SH-SY5Y (cell line): ENCODE results near the gene SLC35G2.

Experiments
- GATA2 ChIP-seq: IDR thresholded peaks from 2 replicates; pipeline ENCODE4 v1.6.1; 2011; ENCODE audit warnings: mild to moderate bottlenecking, low read depth, low read length
- GATA3 ChIP-seq: IDR thresholded peaks from 2 replicates; pipeline ENCODE4 v1.6.1; 2011; ENCODE audit warnings: low read depth, mild to moderate bottlenecking, low read length, moderate library complexity

Gene SLC35G2

DNA sequence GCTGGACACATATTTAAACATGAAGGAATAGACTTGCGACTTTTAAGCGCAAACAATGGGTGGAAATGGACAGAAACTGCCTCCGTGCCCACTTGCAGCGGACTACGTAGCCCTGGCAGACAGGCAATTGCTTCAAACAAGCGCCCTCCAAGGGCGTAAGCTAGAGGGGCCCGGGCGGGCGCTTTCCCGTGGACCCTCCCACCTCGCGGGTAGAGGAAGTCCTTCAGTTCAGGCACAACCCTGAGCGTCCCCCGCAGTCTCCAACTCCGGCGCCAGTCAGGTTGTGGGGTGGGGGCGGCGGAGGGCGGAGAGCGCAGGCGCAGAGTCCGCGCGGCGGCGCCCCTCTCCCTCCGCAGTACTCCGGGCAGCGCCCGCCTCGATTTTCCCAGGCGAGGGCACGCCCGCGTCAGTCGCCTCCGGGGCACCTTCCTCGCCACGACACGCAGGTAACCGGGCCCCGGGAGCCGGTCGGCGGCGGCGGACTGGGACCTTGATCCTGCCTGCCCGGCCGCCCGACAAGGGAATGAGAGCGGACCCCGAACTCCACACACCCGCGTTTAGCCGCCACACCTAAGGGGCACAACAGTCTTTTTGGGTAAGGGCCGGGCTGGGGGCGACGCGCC is at the start of gene SLC35G2:
SLC35G2 (plus strand) TSS at position 358 of the 623 bp plus-strand sequence. CDS start 35,335 bp downstream, outside the sequence.
- peak; percentile 2; the same call in 1 of the 2 replicates for TF ChIP-seq GATA2
- TF ChIP-seq GATA3: no peak

DNA sequence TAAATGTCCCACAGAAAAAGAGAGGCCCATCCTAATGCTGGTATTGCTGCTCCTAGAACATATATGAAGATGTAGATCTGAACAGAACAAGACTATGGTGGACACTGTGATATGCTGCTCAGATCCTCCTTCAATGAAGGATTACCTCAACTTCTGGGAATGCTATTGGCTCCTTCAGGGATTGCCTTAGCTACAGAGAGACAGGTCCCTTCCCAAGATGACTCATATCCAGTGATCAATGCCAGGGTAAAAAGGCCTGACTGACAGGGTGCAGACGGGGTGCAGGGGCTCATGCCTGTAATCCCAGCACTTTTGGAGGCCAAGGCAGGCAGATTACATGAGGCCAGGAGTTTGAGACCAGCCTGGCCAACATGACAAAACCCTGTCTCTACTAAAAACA is 46.2 kb upstream of the SLC35G2 start:
- TF ChIP-seq GATA2 (no peak), GATA3 (no peak)

DNA sequence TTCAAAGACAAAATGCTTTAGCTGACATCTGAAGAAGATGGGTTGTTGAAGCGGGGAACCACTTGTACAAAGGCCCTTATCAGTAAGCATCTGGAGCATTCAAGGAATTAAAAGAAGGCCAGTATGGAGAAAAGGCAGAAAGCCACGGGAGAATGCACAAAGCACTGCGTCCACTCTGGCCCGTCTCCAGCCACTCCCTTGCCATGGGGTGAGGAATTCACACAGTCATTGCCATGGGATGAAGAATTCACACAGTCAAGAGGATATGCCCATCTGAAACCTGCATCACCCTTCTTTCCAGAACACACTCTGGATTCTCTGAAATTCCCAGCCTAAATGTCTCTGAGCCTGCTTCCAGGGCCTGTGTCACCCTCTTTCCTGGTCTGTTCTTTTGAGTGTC is 40.1 kb upstream of the SLC35G2 start:
- no peak for TF ChIP-seq GATA2
- no peak for TF ChIP-seq GATA3

DNA sequence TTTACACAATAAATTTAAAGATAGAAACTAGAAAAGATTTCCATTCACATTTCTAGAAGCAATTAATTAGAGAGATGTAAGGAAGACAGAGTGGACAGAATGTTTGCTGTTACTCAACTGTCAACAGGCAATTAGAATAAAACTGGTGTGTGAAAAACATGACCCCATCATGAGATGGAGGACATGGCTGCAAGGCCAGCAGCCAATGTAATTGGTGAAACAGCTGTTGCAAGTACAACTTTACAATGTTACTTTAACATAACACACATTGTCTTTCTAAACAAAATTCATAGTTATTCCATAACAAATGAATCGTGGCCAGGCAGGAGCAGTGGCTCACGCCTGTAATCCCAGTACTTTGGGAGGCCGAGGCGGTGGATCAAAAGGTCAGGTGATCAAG is 38.2 kb upstream of the SLC35G2 start:
- TF ChIP-seq GATA3: no peak
- TF ChIP-seq GATA2: no peak

DNA sequence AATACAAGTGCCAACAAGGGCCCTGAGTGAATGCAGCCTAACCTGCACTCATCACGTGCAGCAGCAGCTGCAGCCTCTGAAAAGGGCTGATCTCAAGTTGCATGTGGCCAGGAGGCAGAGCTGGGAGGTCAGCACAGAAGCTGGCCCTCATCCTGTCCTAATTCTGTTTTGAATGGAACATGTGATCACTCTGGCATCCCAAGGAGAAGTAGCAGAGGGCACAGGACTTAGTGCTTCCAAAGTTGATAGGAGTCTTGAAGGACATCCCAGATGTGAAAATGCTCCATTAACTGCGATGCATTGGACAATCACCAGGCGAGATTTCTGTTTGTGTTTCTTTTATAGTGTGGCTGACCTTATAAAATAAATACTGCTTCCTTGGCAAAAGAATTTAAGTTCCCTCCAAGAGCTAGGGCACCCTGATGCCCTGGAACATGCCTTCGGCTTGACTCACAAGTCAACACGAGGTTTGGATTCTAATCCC is 35.2 kb upstream of the SLC35G2 start:
- no peak for TF ChIP-seq GATA2
- no peak for TF ChIP-seq GATA3

DNA sequence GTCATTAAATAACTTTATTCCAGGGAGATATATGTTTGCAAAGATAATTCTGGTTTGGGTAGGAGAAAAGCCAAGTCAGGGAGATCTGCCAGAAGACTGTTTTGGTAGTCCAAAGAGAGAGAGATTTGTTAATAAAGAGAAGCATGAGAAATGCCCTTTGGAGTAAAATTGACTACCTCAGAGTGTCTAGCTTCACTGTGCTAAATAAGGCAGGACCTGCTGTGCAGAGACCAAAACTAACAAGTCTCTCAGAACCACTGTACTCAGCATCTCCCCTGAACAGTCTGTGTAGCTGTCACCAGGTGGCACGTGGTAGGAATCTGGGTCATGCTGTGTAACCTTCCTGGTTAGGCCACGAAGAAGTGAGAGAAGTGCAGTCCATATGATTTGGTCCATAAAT is 31.6 kb upstream of the SLC35G2 start:
- TF ChIP-seq GATA3 (no peak), GATA2 (no peak)

DNA sequence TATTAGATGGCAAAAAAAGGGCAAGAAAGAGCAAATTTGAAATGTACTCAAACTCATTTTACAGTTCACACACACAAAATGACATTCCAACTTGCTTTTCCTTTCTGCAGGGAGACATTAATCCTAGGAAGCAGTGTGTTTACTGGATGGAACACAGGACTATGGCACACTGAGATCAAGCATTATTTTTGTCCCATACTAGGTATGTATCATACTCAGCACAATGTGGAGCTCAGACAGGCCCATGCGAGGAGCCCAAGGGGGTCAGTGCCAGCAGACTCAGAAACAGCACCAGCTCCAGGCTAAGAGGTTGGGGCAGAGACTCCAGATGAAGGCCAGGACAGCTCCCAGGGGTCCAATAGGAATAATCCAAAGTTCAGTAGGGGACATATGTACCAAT is 30.8 kb upstream of the SLC35G2 start:
- TF ChIP-seq GATA2: no peak
- TF ChIP-seq GATA3: no peak

DNA sequence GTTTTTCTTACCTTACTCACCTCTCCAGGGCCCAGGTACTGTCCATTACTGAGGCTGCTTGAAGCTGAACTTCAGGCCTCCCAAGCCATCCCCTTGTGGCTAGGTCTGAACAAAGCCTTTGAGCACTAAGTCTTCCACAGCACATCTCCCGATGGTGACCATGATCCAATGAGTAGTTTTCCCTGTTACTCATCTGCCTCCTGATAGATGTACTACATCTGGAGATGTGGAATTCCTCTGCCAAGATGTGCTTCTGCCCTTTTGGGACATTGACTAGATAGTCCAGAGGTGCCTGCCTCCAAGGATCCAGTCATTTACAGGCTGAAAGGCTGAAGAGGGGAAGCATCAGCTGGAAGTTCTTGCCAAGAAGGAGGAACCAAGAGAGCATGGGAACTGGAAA is 28.9 kb upstream of the SLC35G2 start:
- TF ChIP-seq GATA3 (no peak), GATA2 (no peak)

DNA sequence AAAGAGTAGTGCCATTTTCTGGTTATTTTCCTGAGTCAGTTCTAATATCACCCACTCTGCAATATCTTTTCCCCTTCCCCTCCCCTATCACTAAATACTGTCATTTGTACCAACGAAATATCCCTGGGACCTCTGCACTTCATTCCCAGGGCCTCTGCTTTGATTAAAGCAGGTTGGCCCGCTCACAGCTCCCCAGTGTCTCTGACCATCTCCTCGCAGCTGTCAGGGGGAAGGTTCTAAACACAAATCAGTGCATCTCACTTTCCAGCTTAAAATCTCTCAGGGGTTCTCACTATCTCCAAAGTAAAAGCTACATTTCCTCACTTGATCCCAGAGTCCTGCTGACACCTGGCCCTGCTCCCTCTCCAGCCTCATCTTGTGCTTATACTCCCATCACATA is 28.1 kb upstream of the SLC35G2 start:
- TF ChIP-seq GATA3 (no peak), GATA2 (no peak)

DNA sequence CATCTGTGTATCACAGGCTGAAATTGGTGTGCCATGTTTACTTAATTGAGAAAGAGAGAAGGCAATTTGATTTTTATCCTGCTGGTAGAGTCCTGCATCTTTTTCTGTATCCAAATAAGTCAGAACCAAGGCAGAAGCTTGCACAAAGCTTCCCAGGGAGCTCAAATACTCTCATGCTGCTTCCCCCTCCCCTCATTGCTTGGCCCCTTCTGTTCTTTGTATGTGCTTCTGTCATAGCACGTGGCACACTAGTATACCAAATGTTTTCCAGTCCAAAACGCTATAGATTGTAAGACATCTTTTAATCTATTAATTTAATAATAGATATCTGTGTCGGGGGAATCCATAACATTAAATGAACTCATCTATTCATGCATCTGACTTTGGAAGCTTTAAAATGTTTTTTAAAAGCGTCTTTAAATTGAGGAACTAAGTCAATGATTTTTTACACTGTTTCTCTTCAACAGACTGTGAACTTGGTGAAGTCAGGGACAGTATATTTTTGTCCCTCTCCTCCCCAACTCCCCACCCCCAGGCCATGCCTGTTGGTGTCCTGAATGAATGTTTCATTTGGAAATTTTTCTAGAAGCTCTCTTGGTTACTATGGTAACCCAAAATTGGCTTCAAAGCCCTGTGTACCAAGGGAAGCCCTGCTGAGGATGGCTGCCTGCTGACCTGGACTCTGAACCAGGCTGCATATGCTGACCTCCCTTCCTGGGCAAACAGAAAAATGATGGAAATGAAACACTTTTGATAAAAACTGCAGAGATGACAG is 26.2 kb upstream of the SLC35G2 start:
- no peak for TF ChIP-seq GATA3
- TF ChIP-seq GATA2: no peak

DNA sequence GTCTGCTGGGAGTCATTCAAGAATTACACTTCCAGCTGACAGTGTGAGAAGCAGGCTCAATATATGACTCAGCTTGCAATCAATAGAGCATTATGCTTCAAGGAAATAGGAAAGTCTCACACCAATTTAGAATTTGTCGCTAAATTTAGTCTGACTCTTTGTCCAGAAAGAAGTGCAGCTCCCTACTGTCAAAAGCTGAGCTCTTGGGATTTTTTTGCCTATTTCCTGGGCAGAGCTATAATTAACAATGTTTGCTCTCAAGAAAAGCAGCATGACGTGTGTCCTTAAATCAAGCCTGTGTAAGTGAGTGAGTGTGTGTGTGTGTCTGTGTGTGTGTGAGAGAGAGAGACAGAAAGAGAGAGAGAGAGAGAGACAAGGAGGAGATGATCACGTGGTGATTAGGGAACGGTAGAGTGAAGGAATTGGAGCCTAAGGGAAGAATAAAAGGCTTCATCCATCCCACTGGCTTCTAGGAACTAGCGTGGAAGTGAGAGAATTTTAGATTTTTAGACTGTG is 16.4 kb upstream of the SLC35G2 start:
- TF ChIP-seq GATA3 (no peak), GATA2 (no peak)

DNA sequence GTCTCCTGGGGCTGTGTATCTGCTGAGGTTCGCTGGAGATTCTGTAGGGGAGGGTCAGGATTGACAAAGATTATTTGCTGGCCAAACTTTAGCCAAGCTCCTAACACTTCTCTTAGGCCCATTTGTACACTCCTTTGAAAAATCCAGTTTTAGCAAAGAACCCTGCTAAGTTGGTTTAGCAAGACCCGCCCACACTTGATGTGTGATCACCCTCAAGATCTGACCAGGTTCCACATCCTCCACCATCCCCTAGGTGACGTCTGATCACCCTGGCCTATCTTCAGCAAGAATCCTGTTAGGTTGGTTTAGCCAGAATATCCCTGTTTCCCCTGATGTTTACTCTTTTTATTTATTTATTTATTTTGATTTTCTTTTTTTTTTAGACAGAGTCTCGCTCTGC is 14.8 kb upstream of the SLC35G2 start:
- TF ChIP-seq GATA2: no peak
- no peak for TF ChIP-seq GATA3

DNA sequence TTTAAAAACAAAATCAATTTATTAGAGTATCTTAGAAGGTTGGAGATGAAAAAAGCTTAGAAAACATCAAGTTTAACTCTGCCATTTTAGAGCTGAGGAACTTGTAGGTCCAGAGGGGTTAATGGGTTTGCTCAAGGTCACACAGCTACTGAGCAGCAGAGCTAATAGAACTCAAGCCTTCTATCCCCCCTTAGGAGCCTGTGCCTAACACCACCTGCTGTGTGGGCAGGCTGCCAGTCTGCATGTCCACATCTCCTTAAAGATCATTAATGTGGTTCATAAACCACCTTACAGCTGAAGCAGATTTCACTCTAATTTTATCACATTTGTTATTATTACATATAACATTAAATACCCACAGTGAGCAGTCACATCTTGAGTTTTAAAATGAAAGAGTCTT is 14.1 kb upstream of the SLC35G2 start:
- TF ChIP-seq GATA3: no peak
- TF ChIP-seq GATA2: no peak

DNA sequence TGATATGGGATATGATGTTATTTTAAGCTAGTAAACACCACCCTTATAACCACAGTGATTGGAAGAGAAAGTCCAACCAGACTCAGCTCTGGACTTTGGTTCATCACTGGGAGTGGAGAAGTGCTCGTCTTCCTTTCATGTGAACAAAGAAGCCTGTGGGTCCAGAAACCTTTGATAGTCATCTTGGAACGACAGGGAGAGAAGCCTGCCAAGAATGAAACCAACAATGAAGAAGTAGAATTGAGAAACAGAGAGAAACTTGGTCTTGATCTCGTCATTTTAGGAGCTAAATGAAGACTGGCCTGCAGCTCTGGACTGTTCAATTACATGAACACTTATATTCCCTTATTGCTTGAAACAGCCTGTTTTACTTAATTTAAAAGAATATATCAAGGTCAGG is 13.1 kb upstream of the SLC35G2 start:
- TF ChIP-seq GATA3: no peak
- no peak for TF ChIP-seq GATA2

DNA sequence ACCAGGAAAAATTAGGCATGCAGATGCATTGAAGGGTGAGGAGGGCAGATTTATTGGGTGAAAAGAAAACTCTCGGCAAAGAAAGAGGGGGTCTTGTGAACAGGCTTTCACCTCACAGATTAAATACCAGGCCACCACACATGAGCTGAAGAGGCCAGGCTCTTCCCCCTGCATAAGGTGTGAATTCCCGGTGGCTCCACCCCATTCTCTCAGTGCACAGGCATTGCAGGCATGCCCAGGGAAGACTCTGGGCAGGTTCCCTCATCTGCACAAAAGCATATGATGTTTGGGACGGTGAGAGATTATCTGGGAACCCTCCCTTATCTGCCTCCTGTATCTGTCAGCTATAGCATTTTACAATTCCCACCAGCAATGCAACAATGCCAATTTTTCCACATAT is 7.2 kb upstream of the SLC35G2 start:
- TF ChIP-seq GATA2: no peak
- TF ChIP-seq GATA3: no peak
